ENCODE data around the gene HMG20B.
A peak's percentile ranks its signal among the peaks of the same experiment; 100 is the strongest.

HMG20B gene

GRCh38 chr19:3537101-3537437, 35.7 kb upstream of the HMG20B start:
- DNase-seq (ENCODE audit: low spot score) = no peak

GRCh38 chr19:3537438-3538240, 35.1 kb upstream of the HMG20B start:
- no peak for DNase-seq (ENCODE audit: low spot score)

GRCh38 chr19:3538258-3538929, 34.4 kb upstream of the HMG20B start:
- no peak for DNase-seq (ENCODE audit: low spot score)

GRCh38 chr19:3538965-3539755, 33.6 kb upstream of the HMG20B start, which contains the start of gene TEKTIP1:
TEKTIP1 (plus strand) TSS chr19:3539174; CDS start chr19:3539178, 4 bp downstream.
- DNase-seq (ENCODE audit: low spot score) = no peak

GRCh38 chr19:3539756-3540118, 33.0 kb upstream of the HMG20B start:
- no peak for DNase-seq (ENCODE audit: low spot score)

- DNase-seq (ENCODE audit: low spot score) = no peak
These were observed 29.3 kb upstream of the HMG20B start for GRCh38 chr19:3543150-3544057.

GRCh38 chr19:3544058-3544376, 28.7 kb upstream of the HMG20B start:
- no peak for DNase-seq (ENCODE audit: low spot score)

GRCh38 chr19:3544742-3545668, 27.7 kb upstream of the HMG20B start:
- peak; percentile 26 for DNase-seq (ENCODE audit: low spot score)

GRCh38 chr19:3545669-3546034, 27.1 kb upstream of the HMG20B start:
- DNase-seq (ENCODE audit: low spot score) = no peak

- DNase-seq (ENCODE audit: low spot score) = no peak
These were observed 26.6 kb upstream of the HMG20B start for GRCh38 chr19:3546119-3546518.

GRCh38 chr19:3547301-3547731, 25.4 kb upstream of the HMG20B start:
- no peak for DNase-seq (ENCODE audit: low spot score)

- DNase-seq (ENCODE audit: low spot score) = no peak
These were observed 24.9 kb upstream of the HMG20B start for GRCh38 chr19:3547767-3548282.

- no peak for DNase-seq (ENCODE audit: low spot score)
These were observed 24.1 kb upstream of the HMG20B start for GRCh38 chr19:3548606-3549005.

- DNase-seq (ENCODE audit: low spot score) = no peak
These were observed 22.9 kb upstream of the HMG20B start for GRCh38 chr19:3549816-3550215.

- DNase-seq (ENCODE audit: low spot score) = no peak
These were observed 21.6 kb upstream of the HMG20B start for GRCh38 chr19:3550947-3551791.

- no peak for DNase-seq (ENCODE audit: low spot score)
These were observed 21.0 kb upstream of the HMG20B start for GRCh38 chr19:3551792-3552095.

- DNase-seq (ENCODE audit: low spot score) = no peak
These were observed 18.3 kb upstream of the HMG20B start for GRCh38 chr19:3554254-3555083.

GRCh38 chr19:3555653-3556422, 16.9 kb upstream of the HMG20B start:
- no peak for DNase-seq (ENCODE audit: low spot score)
